Fibroblast of lung (primary cell): ENCODE results near the gene TCF4.

Experiments used
- EZH2 ChIP-seq: IDR thresholded peaks from 2 replicates; pipeline ENCODE4 v1.5.1; 2012; ENCODE audit warnings: low read length, control low read depth, mild to moderate bottlenecking; ENCODE audit errors: missing control alignments
- TF ChIP-seq, protein P1 (sequence below), 2 donors: IDR thresholded peaks in 1 of 2; conservative IDR thresholded peaks in 1 of 2; 1 replicate in 1 of 2; 2 replicates in 1 of 2; pipeline ENCODE4 v1.5.1; 2011 to 2012; ENCODE audit warnings: low read length in 2 of 2, control low read depth in 1 of 2, inconsistent platforms in 1 of 2, low read depth in 1 of 2, mild to moderate bottlenecking in 1 of 2

DNA sequence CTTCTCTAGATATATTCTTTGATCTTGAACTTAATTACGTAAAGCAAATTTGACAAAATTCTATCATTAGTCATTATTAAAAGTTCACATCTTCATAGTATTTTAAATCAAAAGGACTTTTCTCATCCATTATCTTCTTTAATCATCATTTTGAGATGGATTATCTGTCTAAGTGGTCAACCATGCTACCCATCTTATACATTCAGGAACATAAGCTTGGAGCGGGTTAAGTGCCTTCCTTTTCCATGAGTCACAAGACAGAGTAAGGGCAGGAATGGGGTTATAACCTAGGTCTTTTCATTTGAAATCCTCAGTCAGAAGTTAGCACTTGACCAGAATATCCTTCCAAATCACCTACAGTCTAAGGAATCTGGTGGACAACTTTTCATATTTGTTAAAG lies 297.1 kb downstream of the TCF4 start:
- TF ChIP-seq, protein P1, sequence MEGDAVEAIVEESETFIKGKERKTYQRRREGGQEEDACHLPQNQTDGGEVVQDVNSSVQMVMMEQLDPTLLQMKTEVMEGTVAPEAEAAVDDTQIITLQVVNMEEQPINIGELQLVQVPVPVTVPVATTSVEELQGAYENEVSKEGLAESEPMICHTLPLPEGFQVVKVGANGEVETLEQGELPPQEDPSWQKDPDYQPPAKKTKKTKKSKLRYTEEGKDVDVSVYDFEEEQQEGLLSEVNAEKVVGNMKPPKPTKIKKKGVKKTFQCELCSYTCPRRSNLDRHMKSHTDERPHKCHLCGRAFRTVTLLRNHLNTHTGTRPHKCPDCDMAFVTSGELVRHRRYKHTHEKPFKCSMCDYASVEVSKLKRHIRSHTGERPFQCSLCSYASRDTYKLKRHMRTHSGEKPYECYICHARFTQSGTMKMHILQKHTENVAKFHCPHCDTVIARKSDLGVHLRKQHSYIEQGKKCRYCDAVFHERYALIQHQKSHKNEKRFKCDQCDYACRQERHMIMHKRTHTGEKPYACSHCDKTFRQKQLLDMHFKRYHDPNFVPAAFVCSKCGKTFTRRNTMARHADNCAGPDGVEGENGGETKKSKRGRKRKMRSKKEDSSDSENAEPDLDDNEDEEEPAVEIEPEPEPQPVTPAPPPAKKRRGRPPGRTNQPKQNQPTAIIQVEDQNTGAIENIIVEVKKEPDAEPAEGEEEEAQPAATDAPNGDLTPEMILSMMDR (conservative IDR thresholded peaks at IDR 0.05 in 1 of 2, IDR thresholded peaks at IDR 0.05 in 1 of 2; ENCODE audit: low read depth in 1 of 2, low read length in 2 of 2): no peak
- TF ChIP-seq EZH2: no peak
